Spleen (tissue), 7 donors: ENCODE measurements around the gene ALDH9A1.

Source experiments
- CTCF ChIP-seq, 11 experiments: fragments of 200-600 bp in 7 of 11; fragments of 450-650 bp in 4 of 11; sonication (generic) in 4 of 11; IDR thresholded peaks in 8 of 11; conservative IDR thresholded peaks in 3 of 11; 1 replicate in 7 of 11; 2 replicates in 4 of 11; pipeline versions ENCODE4 v1.4.0 to v1.8.0; 2016 to 2021; ENCODE audit warnings: antibody characterized with exemption in 11 of 11, inconsistent platforms in 4 of 11, mild to moderate bottlenecking in 1 of 11
- POLR2A ChIP-seq, 3 donors: fragments of 450-650 bp; IDR thresholded peaks; one replicate each; pipeline ENCODE4 v1.5.1; 2017; ENCODE audit warnings: antibody characterized with exemption in 3 of 3, mild to moderate bottlenecking in 1 of 3
- POLR2AphosphoS5 ChIP-seq, 3 donors: sonication (generic); formaldehyde crosslinking; IDR thresholded peaks; one replicate each; pipeline ENCODE4 v1.5.1; 2017; ENCODE audit warnings: antibody characterized with exemption in 3 of 3
- donor health status: DM: no; HTN: no; CAD: no; lungs with moderate emphysema.
- donor health status: DM: no; HTN: no; CAD: no.
- donor health status: DM: no; HTN: no; CAD: no.

- peak in 2 of 11 experiments; percentile 7 to 14 for TF ChIP-seq CTCF (IDR thresholded peaks at IDR 0.05 in 8 of 11, conservative IDR thresholded peaks at IDR 0.05 in 3 of 11)
- TF ChIP-seq POLR2AphosphoS5 (IDR thresholded peaks at IDR 0.05): no peak
- no peak for TF ChIP-seq POLR2A (IDR thresholded peaks at IDR 0.05)
These were observed 345 bp upstream of the ALDH9A1 start for GRCh38 chr1:165698761-165699052.
